GM12878 (cell line): ENCODE results near the gene PIGM. TPM values are rescaled to one million over a fixed set of nuclear protein-coding genes. Genes with fewer than 3 reads are reported as not detected.

Experiments
- ATAC-seq: fragments of 200-7000 bp; cut with Tn5 transposase; 3 replicates; pipeline ENCODE4 v1.9.1; 2020; ENCODE audit warnings: mild to moderate bottlenecking, moderate library complexity
- BruUV-seq: library from RNA; stranded (reverse); fragments of 400-500 nt; replicated peaks from 2 replicates; lab custom pipeline; 2021; lab: Mats Ljungman, UMichigan
- CTCF ChIA-PET: fragments of 300-600 bp; sonication (Branson Sonifier 250); formaldehyde crosslinking; extraction: SDS; loops from one replicate; lab custom pipeline; 2021; ENCODE audit warnings: inconsistent platforms; lab: Yijun Ruan, JAX
- POLR2A ChIA-PET: fragments of 350-600 bp; formaldehyde crosslinking; extraction: SDS; loops from one replicate; lab custom pipeline; 2021; ENCODE audit warnings: inconsistent platforms; lab: Charles Lee
- RAD21 ChIA-PET: fragments of 300-600 bp; sonication (Branson Sonifier 250); formaldehyde crosslinking; loops from one replicate; lab custom pipeline; 2023; ENCODE audit warnings: antibody characterized with exemption; ENCODE audit not compliant: unreplicated experiment; lab: Charles Lee
- SMC1A ChIA-PET: fragments of 300-600 bp; sonication (Branson Sonifier 250); formaldehyde crosslinking; loops from one replicate; lab custom pipeline; 2023; ENCODE audit not compliant: unreplicated experiment, uncharacterized antibody; lab: Charles Lee
- DNase-seq: peaks from one replicate; pipeline ENCODE4 v3.0.0-alpha.2; 2011; ENCODE audit warnings: low read depth, low spot score
- FAIRE-seq: peaks from 3 replicates; lab custom pipeline; 2011; peaks lifted over from hg19 to GRCh38; lab: Jason Lieb, UNC
- H2AFZ ChIP-seq: 2 replicates; pipeline ENCODE4 v1.6.0; 2011; ENCODE audit warnings: low read depth, low read length, control low read depth; ENCODE audit not compliant: control insufficient read depth
- H3K27ac ChIP-seq: 2 replicates; pipeline ENCODE4 v1.5.1; 2011; ENCODE audit warnings: control low read depth; ENCODE audit not compliant: control insufficient read depth, insufficient read depth
- H3K27me3 ChIP-seq, 2 experiments: replicated peaks in 1 of 2; 2 replicates each; pipeline versions ENCODE4 v1.6.0 to v1.6.1; 2011; ENCODE audit warnings: low read length in 1 of 2; ENCODE audit not compliant: control insufficient read depth in 2 of 2, insufficient read depth in 2 of 2
- H3K36me3 ChIP-seq, 2 experiments: 2 replicates each; pipeline ENCODE4 v1.5.1; 2011; ENCODE audit warnings: low read length in 1 of 2; ENCODE audit not compliant: control insufficient read depth in 2 of 2, insufficient read depth in 2 of 2
- H3K4me1 ChIP-seq: 2 replicates; pipeline ENCODE4 v1.6.1; 2011; ENCODE audit warnings: mild to moderate bottlenecking, low read length, moderate library complexity, mixed read lengths; ENCODE audit not compliant: control insufficient read depth, insufficient read depth
- H3K4me2 ChIP-seq: 2 replicates; pipeline ENCODE4 v1.6.0; 2011; ENCODE audit warnings: control low read depth; ENCODE audit not compliant: control insufficient read depth, insufficient read depth
- H3K4me3 ChIP-seq: fragments of 200-600 bp; sonication (generic); 2 replicates; pipeline ENCODE4 v1.5.1; 2016
- H3K79me2 ChIP-seq: 2 replicates; pipeline ENCODE4 v1.6.0; 2011; ENCODE audit warnings: low read length; ENCODE audit not compliant: control insufficient read depth, insufficient read depth
- H3K9ac ChIP-seq: 2 replicates; pipeline ENCODE4 v1.8.0; 2011; ENCODE audit warnings: low read length, control low read depth, mixed read lengths; ENCODE audit not compliant: control insufficient read depth, insufficient read depth
- H3K9me3 ChIP-seq: replicated peaks from 3 replicates; pipeline ENCODE4 v1.5.1; 2011; ENCODE audit warnings: mild to moderate bottlenecking, low read length; ENCODE audit not compliant: control insufficient read depth, insufficient read depth
- H4K20me1 ChIP-seq: 2 replicates; pipeline ENCODE4 v1.6.0; 2011; ENCODE audit not compliant: control insufficient read depth, insufficient read depth
- CBX5 ChIP-seq: sonication (generic); IDR thresholded peaks from 2 replicates; pipeline ENCODE4 v1.6.1; 2016; ENCODE audit warnings: low read depth, moderate library complexity, mild to moderate bottlenecking, inconsistent platforms
- CHD1 ChIP-seq: IDR thresholded peaks from 2 replicates; pipeline ENCODE4 v1.6.1; 2012; ENCODE audit warnings: low read depth, low read length, improper control_type of control experiment
- CHD4 ChIP-seq: fragments of 200-600 bp; sonication (generic); IDR thresholded peaks from 2 replicates; pipeline ENCODE4 v1.6.1; 2016; ENCODE audit warnings: mild to moderate bottlenecking
- CUX1 ChIP-seq: IDR thresholded peaks from 2 replicates; pipeline ENCODE4 v1.6.1; 2012; ENCODE audit warnings: improper control_type of control experiment, low read depth, low read length; ENCODE audit not compliant: insufficient replicate concordance
- NBN ChIP-seq: fragments of 450-650 bp; IDR thresholded peaks from 2 replicates; pipeline ENCODE4 v1.6.1; 2016
- NR2F1 ChIP-seq: fragments of 450-650 bp; conservative IDR thresholded peaks from 2 replicates; pipeline ENCODE4 v1.6.1; 2017; ENCODE audit warnings: mild to moderate bottlenecking
- SMC3 ChIP-seq: IDR thresholded peaks from 2 replicates; pipeline ENCODE4 v1.6.1; 2011; ENCODE audit warnings: low read length, improper control_type of control experiment, borderline replicate concordance
- SREBF1 ChIP-seq: IDR thresholded peaks from 2 replicates; pipeline ENCODE4 v1.6.1; 2012; ENCODE audit warnings: mild to moderate bottlenecking, low read length
- TARDBP ChIP-seq: IDR thresholded peaks from 2 replicates; pipeline ENCODE4 v1.6.1; 2016; ENCODE audit warnings: borderline replicate concordance
- ZBTB4 ChIP-seq: fragments of 450-650 bp; formaldehyde crosslinking; IDR thresholded peaks from 2 replicates; pipeline ENCODE4 v1.4.0; 2022; ENCODE audit warnings: mild to moderate bottlenecking, moderate library complexity
- ZNF217 ChIP-seq: fragments of 450-650 bp; IDR thresholded peaks from 2 replicates; pipeline ENCODE4 v1.6.1; 2017; ENCODE audit warnings: antibody characterized with exemption, mild to moderate bottlenecking
- WGBS: methylation state at CpG from one replicate; pipeline ENCODE4 v1.1.6; 2016; ENCODE audit warnings: low lambda C conversion rate; ENCODE audit not compliant: insufficient replicate concordance, insufficient coverage; ENCODE audit errors: missing lambda C conversion rate; 5-methylcytosine and 5-hydroxymethylcytosine counted together
- in situ Hi-C: fragments of 300-500 bp; cut with MboI; formaldehyde crosslinking; loops from 9 replicates; pipeline ENCODE4 v1.14.3; 2018; ENCODE audit warnings: mixed read lengths
- intact Hi-C: fragments of 100-400 bp; cut with micrococcal nuclease; formaldehyde crosslinking; loops from one replicate; pipeline ENCODE4 v1.14.2; 2022; ENCODE audit not compliant: unreplicated experiment
- polyA plus RNA-seq, 11 experiments: library from polyadenylated mRNA; depleted of rRNA in 4 of 11; unstranded in 6 of 11; stranded (reverse) in 5 of 11; fragments of >200 nt; fragmentation: Nextera tagmentation in 4 of 11; fragmentation: Illumina TruSeq in 1 of 11; extraction: Ambion mirVana in 4 of 11; extraction: Trizol in 1 of 11; gene quantifications; 1 replicate in 1 of 11; 2 replicates in 10 of 11; pipeline versions ENCODE4 v1.2.1 to v1.2.3, GENCODE V29; 2011 to 2016; ENCODE audit warnings: inconsistent platforms in 2 of 11, missing spikeins in 2 of 11, low read depth in 1 of 11
- total RNA-seq, 4 experiments: library from RNA; depleted of rRNA in 3 of 4; stranded (reverse); fragments of >200 nt in 3 of 4; fragmentation: Illumina TruSeq in 1 of 4; extraction: Trizol in 1 of 4; gene quantifications; 2 replicates each; pipeline versions ENCODE4 v1.2.1 to v1.2.3, GENCODE V29; 2013 to 2021
- TF ChIP-seq, protein P1 (sequence below): IDR thresholded peaks from 2 replicates; pipeline ENCODE4 v1.6.1; 2012; ENCODE audit warnings: low read depth, low read length, improper control_type of control experiment
- TF ChIP-seq, protein P2 (sequence below): IDR thresholded peaks from 2 replicates; pipeline ENCODE4 v1.6.1; 2011; ENCODE audit warnings: borderline replicate concordance, low read depth, mild to moderate bottlenecking, moderate library complexity, low read length; ENCODE audit not compliant: insufficient read depth, poor library complexity, severe bottlenecking

The PIGM gene
- total and polyA plus RNA-seq, 10 of the 15 experiments (the other 5 are each of a cell fraction or from before 2014, with no cell fraction given): 2.6 to 6.1 (median 4.6) TPM

- Histone ChIP-seq H3K27me3 (no peaks in the 10 kb centered on the region; a peak in 2 of 4 replicates), H3K4me2 (no peak overlapping the region), H3K9ac (no peak overlapping the region), H2AFZ (no peak overlapping the region), H3K36me3 (no peaks in the 10 kb centered on the region), H3K4me3 (no peak overlapping the region), H4K20me1 (no peaks in the 10 kb centered on the region), H3K4me1 (no peaks in the 10 kb centered on the region), H3K27ac (no peak overlapping the region), H3K9me3 (no peaks in the 10 kb centered on the region), H3K79me2 (no peaks in the 10 kb centered on the region)
- TF ChIP-seq ZNF217: no peak
- TF ChIP-seq NR2F1: no peak
- TF ChIP-seq CHD4: no peak
- no peak for TF ChIP-seq SREBF1
- TF ChIP-seq, protein P1, sequence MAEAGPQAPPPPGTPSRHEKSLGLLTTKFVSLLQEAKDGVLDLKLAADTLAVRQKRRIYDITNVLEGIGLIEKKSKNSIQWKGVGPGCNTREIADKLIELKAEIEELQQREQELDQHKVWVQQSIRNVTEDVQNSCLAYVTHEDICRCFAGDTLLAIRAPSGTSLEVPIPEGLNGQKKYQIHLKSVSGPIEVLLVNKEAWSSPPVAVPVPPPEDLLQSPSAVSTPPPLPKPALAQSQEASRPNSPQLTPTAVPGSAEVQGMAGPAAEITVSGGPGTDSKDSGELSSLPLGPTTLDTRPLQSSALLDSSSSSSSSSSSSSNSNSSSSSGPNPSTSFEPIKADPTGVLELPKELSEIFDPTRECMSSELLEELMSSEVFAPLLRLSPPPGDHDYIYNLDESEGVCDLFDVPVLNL: no peak
- TF ChIP-seq CUX1: no peak
- no peak for TF ChIP-seq CHD1
- no peak for TF ChIP-seq TARDBP
- TF ChIP-seq ZBTB4 (CRISPR knock-in tag): no peak
- no peak for TF ChIP-seq CBX5
- no peak for TF ChIP-seq SMC3
- TF ChIP-seq, protein P2, sequence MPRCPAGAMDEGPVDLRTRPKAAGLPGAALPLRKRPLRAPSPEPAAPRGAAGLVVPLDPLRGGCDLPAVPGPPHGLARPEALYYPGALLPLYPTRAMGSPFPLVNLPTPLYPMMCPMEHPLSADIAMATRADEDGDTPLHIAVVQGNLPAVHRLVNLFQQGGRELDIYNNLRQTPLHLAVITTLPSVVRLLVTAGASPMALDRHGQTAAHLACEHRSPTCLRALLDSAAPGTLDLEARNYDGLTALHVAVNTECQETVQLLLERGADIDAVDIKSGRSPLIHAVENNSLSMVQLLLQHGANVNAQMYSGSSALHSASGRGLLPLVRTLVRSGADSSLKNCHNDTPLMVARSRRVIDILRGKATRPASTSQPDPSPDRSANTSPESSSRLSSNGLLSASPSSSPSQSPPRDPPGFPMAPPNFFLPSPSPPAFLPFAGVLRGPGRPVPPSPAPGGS: no peak
- no peak for TF ChIP-seq NBN
- DNase-seq: no peak
- no peak for ATAC-seq
- ChIA-PET RAD21 (interaction anchor here (1.2 kb wide), 1 partner anchor 14 kb away, joined by 3 read pairs; no protein-coding TSS in a partner anchor), SMC1A (interaction anchor here (1.7 kb wide), 1 partner anchor 13 kb away, joined by 3 read pairs; no protein-coding TSS in a partner anchor), CTCF (interaction anchor here (1.2 to 5.0 kb wide), 3 partner anchors 12 to 28 kb away, joined by 3 to 52 read pairs (median 12); no protein-coding TSS in a partner anchor), POLR2A (interaction anchor here (0.7 kb wide), 1 partner anchor 13 kb away, joined by 3 read pairs; no protein-coding TSS in a partner anchor)
- no TSS peak for BruUV-seq
- in situ Hi-C loops (no loop called here), intact Hi-C loops (no loop called here)
- 53% methylated on average over 1 of the region's 1 CpG for WGBS
- FAIRE-seq: no peak
Observed at GRCh38 chr1:160017592-160017991, 14.2 kb downstream of the PIGM start.
